Left ventricle myocardium superior (tissue), 1 donor: Measurements from ENCODE around the gene OPN4. TPM values are rescaled to one million over a fixed set of nuclear protein-coding genes. Genes with fewer than 3 reads are reported as not detected.
"Not testable (repeated sequence)": the region's sequence is repeated elsewhere in the genome, so short reads cannot be mapped to it uniquely, and the experiment has no call there.

Experiments used
- ATAC-seq: fragments of 200-7000 bp; cut with Tn5 transposase; one replicate; pipeline ENCODE4 v1.9.1; 2020; ENCODE audit warnings: mild to moderate bottlenecking, moderate library complexity
- DNase-seq: peaks from one replicate; pipeline ENCODE4 v3.0.0-alpha.2; 2020
- intact Hi-C: fragments of 100-400 bp; cut with micrococcal nuclease; formaldehyde crosslinking; loops from one replicate; pipeline ENCODE4 v1.11.0; 2022
- long read RNA-seq: library from polyadenylated mRNA; unstranded; transcript quantifications from one replicate; pipeline ENCODE4 v2.0.0, GENCODE V29; 2021
- total RNA-seq: library from RNA; stranded (reverse); fragmentation: NEBNext Ultra II Directional; extraction: Animal tissue kit (Norgen Biotek cat#: 25700); gene quantifications from one replicate; pipeline ENCODE4 v1.2.1, GENCODE V29; 2021
- donor health status: DM: no; HTN: yes; CAD: no; lungs with severe emphysema.

The OPN4 gene
- 0.25 TPM for total RNA-seq
- long read RNA-seq, partial matches to known transcripts = 0 of 10 reads
- long read RNA-seq, other reads (novel, unspliced or antisense) = 10 of 10 reads

GRCh38 chr10:86654411-86655172 lies at the start of gene OPN4:
Gene OPN4 (plus strand): TSS chr10:86654547. CDS start chr10:86654784, 237 bp downstream.
- peak; percentile 26 for DNase-seq
- ATAC-seq = no peak
- intact Hi-C loops = no loop called here

GRCh38 chr10:86607674-86608073 lies 46.7 kb upstream of the OPN4 start:
- ATAC-seq = no peak
- intact Hi-C loops = no loop called here
- DNase-seq = no peak

DNA sequence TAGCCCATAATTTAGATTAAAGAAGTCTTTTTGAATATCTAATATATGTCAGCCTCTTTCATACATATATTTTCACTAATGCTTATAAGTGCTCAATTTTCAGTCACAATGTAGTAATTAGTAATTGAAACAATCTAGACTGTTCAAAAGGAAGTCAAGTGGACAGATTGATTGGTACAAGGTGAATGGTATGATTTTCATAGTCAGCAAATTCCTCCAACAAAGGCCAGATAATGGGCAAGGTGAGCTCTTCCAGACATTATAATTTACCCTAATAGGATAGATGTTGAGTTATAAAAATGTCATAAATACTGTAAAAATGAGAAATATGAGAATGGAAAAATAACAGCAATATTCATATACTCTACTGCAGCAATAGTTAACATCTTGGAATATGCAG lies 44.4 kb upstream of the OPN4 start:
- ATAC-seq = no peak
- intact Hi-C loops = no loop called here
- DNase-seq = no peak

DNA sequence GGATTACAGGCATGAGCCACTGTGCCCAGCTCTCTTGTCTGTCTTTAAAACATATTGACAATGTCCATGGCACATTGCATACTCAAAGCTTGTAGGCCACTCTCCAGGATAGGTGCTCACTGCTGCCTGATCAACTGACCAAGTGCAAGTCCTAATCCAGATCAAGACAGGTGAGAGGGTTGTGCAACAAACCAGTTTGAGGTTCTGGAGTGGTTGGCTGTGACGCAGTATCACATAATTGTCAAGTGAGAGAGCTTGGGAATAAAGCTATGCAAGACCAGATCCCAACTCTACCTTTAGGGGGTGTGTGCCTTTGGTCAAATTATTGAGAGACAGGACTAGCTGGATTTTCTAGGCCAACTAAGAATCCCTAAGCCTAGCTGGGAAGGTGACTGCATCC lies 43.0 kb upstream of the OPN4 start:
- intact Hi-C loops = no loop called here
- no peak for ATAC-seq
- DNase-seq = no peak

DNA sequence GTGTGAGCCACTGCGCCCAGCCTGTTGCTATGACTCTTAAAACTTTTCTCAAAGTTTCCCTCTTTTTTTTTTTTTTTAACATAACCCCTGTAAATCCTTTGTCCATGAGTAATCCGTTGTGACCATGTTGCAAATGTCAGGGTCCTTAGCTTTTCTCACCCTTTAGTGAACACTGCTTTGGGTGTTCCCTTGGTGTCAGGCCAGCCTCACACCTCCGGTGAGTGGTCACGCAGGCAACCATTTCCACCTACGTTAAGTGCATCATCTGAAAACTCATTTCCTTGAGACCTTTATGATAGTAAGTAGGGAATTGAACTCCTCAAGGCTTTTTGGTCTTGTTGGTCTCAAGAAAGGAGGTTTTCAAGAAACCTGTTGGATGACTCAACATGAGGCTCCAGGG lies 41.3 kb upstream of the OPN4 start:
- intact Hi-C loops = no loop called here
- ATAC-seq = no peak

DNA sequence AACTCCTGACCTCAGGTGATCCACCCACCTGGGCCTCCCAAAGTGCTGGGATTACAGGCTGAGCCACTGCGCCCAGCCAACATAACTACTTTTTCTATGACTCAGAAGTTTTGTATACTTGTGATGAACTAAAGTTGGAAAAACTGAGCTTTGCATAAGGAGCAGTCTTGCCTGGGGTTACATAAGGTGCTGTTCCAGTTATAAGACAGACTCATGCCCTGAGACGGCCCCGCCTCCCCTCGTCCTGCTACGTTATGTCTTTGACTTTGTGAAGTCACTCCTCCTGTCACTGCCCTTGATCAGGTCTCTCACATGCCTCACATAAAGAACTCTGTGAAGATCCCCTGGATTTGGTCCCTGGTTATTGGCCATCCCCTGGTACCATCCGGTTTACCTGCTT lies 40.4 kb upstream of the OPN4 start:
- ATAC-seq = no peak
- no peak for DNase-seq

More for the DNA sequence above, 41.3 kb upstream of the OPN4 start:
- no peak for DNase-seq

DNA sequence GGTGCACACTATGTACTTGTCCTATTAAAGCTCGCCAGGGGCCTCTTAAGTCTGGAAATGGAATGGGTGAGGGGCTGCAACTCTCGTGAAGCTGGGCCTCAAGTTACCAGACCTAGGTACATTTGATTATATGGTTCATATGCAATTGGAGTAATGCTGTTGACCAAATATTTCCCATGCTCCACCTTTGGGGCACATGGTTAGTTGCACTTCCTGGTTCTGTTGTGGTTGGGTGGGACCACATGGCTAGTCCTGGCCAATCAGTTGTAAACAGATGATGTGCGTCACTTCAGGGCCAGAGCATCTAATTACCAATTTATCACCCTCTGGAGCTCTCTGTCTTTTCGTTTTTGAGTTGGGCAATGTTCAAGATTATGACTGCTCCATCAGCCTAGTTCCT lies 39.5 kb upstream of the OPN4 start:
- intact Hi-C loops = no loop called here
- ATAC-seq = no peak
- no peak for DNase-seq

More for the DNA sequence above, 40.4 kb upstream of the OPN4 start:
- intact Hi-C loops = no loop called here

DNA sequence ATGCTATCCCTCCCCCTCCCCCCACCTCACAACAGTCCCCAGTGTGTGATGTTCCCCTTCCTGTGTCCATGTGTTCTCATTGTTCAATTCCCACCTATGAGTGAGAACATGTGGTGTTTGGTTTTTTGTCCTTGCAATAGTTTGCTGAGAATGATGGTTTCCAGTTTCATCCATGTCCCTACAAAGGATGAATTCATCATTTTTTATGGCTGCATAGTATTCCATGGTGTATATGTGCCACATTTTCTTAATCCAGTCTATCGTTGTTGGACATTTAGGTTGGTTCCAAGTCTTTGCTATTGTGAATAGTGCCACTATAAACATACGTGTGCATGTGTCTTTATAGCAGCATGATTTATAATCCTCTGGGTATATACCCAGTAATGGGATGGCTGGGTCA lies 37.1 kb upstream of the OPN4 start:
- DNase-seq, intact Hi-C loops, ATAC-seq: not testable (repeated sequence)

- intact Hi-C loops = no loop called here
- ATAC-seq = no peak
- no peak for DNase-seq
Observed at GRCh38 chr10:86628311-86628710, 26.0 kb upstream of the OPN4 start.

- ATAC-seq = peak; percentile 83
- DNase-seq = no peak
- intact Hi-C loops = no loop called here
Observed at GRCh38 chr10:86630079-86630478, 24.3 kb upstream of the OPN4 start.

DNA sequence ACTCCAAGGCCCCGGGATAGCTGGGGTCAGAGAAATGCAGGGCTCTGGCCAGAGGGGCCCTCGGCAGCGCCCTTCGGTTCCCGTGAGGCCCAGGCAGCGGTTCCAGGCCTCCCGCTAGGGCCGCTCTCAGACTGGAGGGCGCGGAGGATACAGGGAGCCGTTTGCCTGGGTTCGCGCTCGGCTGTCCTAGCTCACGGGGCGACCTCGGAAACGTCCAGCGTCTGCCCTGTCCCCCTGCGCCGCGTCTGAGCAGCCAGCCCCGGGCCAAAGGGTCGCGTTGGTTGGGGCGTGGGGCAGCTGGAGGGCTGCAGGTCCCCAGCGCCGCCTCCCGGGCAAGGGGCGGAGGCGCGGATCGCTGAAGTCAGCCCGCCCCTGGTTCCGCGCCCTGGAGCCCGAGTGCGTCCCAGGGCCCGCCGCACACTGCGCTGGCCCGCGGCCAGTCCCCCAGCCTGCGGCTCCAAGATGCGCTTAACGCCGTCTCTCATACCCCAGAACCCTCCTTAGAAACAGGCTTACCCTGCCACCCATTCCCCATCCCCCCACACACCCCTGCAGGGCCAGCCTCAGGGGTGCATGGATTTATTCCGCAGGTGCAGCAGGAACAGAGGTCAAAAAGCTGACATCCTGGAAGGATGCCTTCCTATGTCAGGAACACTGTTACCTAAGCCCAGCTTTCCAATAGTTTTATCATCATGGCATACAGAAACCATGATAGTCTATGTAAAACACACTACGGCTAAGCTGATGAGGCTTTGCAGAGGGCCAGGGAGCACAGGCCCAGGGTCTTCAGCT lies 22.1 kb upstream of the OPN4 start:
- DNase-seq (peak; percentile 79), ATAC-seq (peak; percentile 84)
- intact Hi-C loops = no loop called here

GRCh38 chr10:86632951-86633350 lies 21.4 kb upstream of the OPN4 start:
- intact Hi-C loops = no loop called here
- DNase-seq (no peak), ATAC-seq (peak; percentile 2)

DNA sequence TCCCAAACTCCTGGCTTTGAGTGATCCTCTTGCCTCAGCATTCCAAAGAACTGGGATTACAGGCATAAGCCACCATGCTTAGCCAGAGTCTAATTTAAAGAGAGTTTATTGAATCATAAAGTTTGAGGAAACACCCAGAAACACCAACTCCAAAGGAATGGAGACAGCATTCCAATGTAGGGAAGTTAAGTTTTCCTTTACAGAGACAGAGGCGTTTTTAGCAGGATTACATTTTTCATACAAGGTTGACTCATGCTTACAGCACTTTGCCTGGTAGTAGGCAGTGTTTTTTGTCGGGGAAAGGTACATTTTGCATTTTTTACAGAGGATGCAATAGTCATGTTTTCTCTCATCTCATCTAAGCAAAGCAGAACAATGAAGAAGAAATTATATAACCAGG lies 18.9 kb upstream of the OPN4 start:
- intact Hi-C loops = no loop called here
- DNase-seq = no peak
- ATAC-seq = no peak

GRCh38 chr10:86636311-86636710 lies 18.0 kb upstream of the OPN4 start:
- no peak for DNase-seq
- ATAC-seq = no peak
- intact Hi-C loops = no loop called here

GRCh38 chr10:86642021-86642420 lies 12.3 kb upstream of the OPN4 start:
- intact Hi-C loops = no loop called here
- ATAC-seq (no peak), DNase-seq (no peak)

- DNase-seq = no peak
- intact Hi-C loops = no loop called here
- ATAC-seq = peak; percentile 38
Observed at GRCh38 chr10:86642499-86642898, 11.8 kb upstream of the OPN4 start.

- ATAC-seq (peak; percentile 5), DNase-seq (peak; percentile 56)
- intact Hi-C loops = no loop called here
Observed at GRCh38 chr10:86644152-86644793, 10.1 kb upstream of the OPN4 start.

DNA sequence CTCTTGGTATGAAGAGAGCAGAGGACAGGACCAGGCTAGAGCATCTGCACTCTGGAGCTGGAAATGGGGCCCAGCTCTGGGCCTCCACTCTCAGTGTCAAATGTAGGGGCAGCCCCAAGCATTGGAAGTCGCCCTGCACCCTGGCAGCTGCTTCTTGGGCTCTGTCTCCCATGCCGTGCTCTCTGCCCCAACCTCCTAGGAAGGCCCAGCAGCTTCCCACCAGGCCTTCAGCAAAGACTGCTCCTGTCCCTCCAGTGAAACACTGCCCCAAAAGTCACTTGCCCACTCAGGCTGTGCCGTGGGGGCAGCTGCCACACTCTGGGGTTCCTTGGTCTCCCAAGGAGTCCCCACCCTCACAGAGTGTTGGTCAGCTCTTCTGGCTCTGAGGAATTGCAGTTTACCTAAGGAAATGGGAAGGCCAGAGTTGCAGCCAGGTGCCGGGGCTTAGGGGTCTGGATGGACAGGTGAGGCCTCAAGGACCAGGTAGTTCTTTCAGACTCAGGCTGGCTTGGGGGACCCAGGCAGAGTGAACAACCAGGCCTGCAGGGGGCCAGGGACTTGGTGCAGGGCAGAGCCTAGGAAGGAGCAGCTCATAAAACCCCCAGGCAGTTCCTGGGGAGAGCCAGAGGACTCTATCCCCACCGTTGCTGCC lies 9.4 kb upstream of the OPN4 start:
- intact Hi-C loops = no loop called here
- no peak for DNase-seq
- no peak for ATAC-seq

- ATAC-seq, intact Hi-C loops, DNase-seq: not testable (repeated sequence)
Observed at GRCh38 chr10:86645621-86646165, 8.7 kb upstream of the OPN4 start.
